GM21529 (cell line): Measurements from ENCODE around the gene NIPAL3.
"Not testable (repeated sequence)": the region's sequence is repeated elsewhere in the genome, so short reads cannot be mapped to it uniquely, and the experiment has no call there.

Experiments
- ATAC-seq: cut with Tn5 transposase; IDR thresholded peaks from one replicate; pipeline ENCODE4 v1.9.1; 2021; ENCODE audit not compliant: unreplicated experiment

Gene NIPAL3

DNA sequence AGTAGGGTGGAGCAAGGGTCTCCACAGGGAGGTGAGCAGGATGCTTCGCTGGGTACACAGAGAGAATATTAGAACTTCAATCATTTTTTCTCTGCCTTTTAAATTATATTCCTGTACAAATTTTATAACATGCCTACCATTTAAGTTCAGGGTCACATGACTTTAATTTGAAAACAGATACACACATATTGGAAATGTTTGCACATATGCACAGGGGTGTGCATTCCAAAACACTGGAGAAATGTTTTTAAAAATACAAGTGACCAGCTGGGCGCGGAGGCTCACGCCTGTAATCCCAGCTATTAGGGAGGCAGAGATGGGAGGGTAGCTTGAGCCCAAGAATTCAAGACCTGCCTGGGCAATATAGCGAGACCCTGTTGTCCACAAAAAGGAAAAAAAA lies 39.7 kb downstream of the NIPAL3 start:
- no peak for ATAC-seq

DNA sequence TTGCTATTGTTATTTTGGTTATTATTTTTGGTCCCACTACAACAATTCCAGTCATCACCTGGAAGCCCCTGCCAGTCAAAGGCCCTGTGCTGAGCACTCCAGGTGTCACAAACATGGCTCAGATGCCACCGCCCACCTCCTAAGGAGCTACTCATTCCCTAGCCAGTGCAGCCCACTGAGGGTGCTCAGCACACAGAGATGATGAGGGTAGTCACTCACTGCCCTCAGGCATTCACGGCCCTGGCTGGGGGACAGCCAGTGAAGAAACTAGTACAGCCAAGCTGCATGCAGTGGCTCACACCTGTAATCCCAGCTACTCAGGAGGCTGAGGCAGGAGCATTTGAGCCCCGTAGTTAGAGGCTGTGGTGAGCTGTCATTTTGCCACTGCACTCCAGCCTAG lies 42.3 kb downstream of the NIPAL3 start:
- no peak for ATAC-seq

DNA sequence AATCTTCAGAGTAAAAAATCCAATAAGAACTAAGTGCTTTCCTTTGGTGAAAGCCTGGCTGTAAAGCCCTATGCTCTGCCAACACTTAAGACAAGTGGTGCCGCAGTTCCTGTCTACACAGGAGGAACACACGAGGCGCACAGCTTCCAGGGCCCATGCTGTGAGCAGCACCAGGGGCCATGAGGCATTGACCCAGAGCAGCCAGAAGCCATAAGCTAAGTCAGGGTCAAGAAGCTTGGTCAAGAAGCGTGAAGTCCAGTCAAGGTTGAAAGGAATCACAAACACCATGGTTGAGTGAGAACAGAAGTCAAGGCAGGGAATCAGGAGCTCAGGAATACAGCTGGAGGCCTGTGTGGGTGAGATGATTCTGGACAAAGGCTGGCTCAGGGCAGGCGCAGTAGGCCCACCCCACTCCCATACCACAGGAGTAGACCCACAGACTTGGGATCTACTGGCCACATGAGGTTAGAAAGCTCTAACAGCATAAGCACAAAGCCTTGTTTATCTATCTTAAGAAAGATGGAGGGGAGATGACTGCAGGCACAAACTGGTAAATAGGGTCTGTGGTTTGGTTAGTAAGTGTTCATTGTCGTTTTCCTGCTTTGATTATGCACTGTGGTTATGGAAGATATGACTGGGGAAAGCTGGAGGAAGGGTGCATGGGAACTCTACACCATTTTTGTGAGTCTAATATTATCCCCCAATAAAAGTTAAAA lies 44.1 kb downstream of the NIPAL3 start:
- no peak for ATAC-seq

DNA sequence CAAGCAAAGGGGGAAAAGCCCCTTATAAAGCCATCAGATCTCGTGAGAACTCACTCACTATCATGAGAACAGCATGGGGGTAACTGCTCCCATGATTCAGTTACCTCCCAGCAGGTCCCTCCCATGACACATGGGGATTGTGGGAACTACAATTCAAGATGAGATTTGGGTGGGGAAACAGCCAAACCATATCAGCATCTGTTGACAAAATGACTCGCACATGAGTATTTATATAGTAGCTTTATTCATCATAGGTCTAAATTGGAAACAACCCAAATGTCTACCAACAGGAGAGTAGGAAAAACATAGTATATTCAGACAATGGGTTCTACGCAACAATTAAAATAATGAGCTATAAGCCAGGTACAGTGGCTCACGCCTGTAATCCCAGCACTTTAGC lies 46.5 kb downstream of the NIPAL3 start:
- ATAC-seq, result not testable (repeated sequence)

DNA sequence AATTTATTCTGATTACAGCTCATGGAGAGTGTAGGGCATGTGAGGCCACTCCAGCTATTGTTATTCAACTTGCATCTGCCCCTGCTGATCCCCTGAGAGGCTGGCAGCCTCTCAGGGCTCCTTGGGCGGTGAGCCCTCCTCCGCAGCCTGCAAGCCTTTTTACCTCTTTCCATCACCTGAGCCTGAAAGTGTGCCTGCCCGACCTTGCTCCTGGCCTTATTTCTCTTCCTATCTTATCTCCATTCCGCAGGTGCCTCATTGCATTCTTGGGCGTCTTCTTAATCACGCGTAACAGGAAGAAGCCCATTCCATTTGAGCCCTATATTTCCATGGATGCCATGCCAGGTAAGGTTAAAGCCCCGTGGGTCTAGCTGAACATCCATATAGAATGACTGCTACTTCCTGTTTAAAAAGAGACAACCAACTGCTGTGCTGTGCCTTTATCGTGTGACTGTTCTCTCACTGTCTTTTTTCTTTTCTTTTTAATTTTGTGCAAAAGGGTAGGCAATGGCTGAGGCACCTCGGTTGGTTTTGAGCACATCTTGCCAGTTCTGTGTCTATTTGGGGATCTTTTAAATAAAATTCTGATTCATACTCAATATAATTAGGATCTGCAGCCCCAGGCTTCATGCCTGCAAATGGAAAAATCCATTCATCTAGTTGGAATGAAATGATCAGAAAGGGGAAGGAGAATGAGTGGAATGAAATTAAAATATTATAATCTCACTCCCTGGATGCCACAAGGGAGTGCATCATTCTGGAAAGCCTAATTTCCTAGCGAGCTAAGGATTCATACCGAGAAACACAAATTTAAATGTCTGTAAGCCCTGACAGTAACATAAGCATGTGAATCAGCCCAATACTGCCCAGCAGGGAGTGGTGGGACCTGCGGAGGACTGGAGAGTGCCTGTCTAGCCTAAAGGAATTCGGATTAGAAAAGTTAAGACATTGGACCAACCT lies 48.5 kb downstream of the NIPAL3 start:
- no peak for ATAC-seq

DNA sequence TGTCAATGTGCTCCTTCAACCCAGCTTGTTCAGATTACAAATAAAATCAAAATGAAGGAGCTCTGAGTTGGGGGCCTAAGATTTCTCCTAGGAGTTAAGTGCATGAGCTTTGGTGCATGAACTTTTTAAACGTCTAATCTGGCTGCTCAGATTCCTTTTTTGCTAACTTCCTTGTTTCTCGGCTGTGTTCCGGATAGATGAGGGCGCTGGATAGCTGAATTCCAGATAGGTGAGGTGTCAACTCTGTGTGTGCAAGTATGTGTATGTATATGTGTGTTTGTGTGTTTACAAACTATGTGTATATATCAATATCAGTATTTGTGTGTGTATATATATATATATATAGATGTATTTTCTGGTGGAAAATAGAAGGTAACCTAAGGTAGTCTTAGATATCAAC lies 49.5 kb downstream of the NIPAL3 start:
- ATAC-seq, result no peak

DNA sequence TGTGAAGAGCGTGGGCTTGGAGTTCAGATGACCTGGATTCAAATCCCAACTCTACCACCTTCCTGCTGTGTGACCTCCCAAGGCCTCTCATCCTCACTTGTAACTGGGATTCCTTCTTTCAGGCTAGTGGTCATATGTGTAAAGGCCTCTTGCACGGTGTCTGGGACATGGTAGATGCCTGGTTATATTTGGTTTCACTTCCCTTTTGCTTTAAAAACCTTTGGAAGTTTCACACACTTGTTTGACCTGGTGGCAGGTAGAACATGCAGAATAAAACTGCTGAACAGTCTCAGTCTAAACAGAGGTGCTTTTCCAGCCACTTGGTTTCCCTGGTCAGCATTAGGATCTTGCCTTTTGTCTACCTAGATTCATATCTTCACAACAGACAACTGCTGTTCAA lies 50.0 kb downstream of the NIPAL3 start:
- ATAC-seq, result no peak

DNA sequence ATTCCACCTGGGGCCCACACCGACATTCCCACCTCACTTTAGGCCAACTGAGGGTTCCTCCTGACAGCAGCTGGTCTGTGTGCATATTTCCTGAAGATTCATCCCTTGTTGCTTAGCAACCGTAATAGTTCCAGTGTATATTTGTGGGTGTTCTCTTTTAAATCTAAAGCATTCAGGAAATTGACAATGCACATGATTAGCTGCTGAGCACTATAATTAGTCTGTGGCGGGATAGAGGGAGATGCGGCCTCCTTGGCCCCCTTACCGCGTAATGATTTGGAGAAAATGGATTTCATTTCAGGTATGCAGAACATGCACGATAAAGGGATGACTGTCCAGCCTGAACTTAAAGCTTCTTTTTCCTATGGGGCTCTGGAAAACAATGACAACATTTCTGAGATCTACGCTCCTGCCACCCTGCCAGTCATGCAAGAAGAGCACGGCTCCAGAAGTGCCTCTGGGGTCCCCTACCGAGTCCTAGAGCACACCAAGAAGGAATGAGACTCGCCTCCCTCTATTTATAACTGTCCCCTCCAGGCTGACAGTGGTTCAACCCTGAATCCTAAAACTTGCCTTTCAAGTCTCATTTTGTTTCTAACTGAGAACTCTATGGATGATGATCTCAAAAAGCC lies 53.2 kb downstream of the NIPAL3 start:
- no peak for ATAC-seq

DNA sequence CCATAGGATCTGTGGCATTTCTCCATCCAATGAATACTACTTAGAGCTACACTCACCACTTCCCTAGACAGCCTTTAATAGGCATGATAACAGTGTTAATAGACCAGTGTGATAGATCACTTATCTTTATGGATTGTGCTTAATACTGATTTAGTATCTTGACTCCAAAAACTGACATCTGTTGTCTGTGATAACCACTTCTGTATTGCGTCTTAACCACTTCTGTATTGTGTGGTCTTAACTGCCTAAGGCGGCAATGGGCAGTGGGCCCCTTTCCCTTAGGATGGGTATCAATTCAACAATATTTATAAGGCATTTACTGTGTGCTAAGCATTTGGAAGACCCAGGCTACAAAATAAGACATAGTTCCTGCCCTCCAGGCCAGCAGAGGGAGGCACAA lies 55.0 kb downstream of the NIPAL3 start:
- ATAC-seq, result no peak

DNA sequence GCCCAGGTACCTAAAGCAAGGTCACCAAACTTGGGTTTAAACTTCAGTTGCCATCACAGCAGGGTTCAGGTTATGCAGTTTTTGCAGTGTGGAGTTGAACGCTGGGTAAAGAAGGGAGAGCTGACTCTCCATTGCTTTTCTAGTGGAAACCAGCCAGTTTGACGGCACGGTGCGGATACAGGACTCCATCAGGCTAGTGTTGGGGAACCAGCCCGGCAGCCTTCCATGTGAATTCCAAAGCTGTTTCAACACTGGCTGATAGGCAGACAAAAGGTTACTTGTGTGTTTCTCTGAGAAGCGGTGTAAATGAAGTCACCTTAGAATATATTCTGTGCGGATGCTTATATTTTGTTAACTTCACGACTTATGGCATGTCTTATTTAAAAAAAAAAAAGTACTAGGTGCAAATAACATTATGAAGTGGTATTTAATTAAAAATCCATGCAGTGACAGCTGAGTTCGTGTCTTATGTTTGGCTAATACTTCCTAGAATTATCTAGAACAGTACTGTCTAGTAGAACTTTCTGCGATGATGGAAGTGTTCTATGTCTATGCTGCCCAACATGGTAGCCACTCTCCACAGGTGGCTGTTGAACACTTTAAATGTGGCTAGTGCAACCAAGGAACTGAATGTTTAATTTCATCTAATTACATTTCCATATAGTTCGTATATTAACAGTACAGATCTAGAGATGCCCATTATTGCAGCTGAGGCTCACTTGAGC lies 57.1 kb downstream of the NIPAL3 start:
- ATAC-seq, result no peak

DNA sequence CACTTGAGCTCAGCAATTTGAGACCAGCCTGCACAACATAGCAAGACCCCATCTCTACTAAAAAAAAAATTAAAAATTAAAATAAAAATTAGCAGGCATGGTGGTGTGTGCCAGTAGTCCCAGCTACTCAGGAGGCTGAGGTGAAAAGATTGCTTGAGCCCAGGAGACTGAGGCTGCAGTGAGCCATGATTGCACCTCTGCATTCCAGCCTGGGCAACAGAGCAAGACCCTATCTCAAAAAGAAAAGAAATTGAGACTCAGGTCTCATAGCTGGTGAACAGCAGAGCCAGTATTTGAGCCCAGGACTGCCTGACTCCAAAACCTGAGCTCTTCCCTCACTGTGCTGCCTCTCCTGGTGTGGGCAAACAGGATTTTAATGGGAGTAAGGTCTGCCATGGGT lies 58.6 kb downstream of the NIPAL3 start:
- no peak for ATAC-seq

DNA sequence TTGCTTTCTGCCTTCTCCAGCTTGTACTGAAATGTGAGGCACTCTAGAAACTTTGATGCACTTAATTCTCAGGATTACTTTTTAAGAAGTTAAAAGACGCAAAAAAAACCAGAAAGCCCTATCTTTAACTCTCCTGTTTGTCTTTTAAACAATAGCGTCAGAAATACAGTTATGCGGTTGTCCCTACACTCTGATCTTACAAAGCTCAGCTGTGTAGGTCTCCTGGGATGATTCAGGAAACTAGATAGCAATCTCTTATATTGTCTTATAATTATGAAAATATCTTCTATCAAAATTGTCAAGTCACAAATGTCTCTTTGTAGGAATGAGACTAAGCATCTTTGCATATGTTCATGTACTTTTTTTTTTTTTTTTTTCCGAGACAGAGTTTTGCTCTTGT lies 60.1 kb downstream of the NIPAL3 start:
- no peak for ATAC-seq

DNA sequence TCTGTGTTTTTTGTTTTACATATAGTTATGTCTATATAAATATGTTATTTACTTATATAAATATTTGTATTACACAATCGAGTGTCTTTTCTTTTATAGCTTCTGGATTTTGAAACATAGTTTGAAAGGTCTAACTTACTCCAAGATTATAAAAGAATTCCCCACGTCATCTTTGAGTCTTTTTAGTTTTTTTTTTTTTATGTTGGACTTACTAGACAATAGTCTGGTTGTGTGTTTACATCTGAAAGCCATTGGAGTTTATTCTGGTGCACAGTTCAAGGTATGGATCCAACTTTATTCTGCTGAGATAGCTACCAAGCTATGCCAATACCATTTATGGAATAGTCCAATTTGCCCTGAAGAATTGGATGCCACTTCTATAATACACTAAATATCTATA lies 61.0 kb downstream of the NIPAL3 start:
- ATAC-seq, result no peak

DNA sequence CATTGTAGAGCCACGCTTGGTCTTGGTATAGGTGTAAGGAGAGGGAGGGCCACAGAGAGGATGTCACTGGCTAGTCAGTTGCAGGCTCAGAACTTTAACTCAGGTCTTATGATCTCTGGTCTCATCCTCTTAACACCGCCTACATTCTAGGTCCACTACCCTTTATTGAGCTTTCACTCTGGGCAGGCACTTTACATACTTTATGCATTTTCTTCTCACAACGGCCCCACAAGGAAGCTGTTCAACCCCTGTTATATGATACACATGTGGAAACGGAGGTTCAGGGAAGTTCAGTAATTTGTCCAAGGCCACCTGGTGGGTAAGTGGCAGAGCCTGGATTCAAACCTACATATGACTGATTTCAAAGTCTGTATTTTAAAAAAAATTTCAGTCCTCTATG lies 61.7 kb downstream of the NIPAL3 start:
- ATAC-seq, result no peak

DNA sequence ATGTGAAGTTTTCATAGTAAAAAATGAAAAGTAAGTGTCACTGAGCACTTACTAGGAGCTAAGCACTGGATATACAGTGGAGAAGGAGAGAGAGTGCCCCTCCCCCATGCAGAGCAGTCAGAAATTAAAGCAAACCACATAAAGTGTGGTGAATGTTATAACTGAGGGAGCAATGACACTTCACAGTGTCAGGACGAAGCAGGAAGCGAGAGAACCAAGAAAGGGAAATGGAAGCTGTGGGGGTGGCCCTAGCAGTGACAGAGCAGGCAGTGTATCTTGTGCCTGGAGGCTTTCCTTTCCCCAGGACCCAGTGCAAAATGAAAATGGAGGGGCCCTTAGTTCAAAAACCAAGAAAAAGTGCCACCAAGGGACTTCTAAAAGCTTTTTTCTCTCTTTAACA lies 65.5 kb downstream of the NIPAL3 start:
- ATAC-seq, result peak; percentile 84

DNA sequence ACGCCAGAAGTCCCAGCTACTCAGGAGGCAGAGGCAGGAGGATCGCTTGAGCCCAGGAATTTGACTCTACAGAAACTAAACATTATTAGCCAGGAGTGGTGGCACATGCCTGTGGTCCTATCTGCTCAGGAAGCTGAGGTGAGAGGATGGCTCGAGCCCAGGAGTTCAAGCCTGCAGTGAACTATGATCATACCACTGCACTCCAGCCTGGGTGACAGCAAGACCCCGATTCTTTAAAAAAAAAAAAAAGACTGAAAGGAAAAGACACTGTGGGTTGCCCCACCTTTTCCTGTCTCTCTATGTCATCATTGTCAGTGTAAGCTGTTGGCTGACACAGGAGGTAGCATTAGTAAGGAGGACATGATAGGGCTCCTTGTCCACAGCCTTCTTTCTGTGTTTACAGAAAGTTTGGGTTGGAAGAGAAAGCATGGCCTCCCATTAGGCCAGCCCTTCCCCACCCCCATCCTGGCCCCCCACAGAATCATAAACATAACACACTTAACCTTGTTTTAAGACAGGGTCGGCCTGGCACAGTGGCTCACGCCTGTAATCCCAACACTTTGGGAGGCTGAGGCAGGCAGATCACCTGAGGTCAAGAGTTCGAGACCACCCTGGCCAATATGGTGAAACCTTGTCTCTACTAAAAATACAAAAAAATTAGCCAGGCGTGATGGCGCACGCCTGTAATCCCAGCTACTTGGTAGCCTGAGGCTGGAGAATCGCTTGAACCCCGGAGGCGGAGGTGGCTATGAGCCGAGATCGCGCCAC lies 66.4 kb downstream of the NIPAL3 start:
- ATAC-seq, result no peak

DNA sequence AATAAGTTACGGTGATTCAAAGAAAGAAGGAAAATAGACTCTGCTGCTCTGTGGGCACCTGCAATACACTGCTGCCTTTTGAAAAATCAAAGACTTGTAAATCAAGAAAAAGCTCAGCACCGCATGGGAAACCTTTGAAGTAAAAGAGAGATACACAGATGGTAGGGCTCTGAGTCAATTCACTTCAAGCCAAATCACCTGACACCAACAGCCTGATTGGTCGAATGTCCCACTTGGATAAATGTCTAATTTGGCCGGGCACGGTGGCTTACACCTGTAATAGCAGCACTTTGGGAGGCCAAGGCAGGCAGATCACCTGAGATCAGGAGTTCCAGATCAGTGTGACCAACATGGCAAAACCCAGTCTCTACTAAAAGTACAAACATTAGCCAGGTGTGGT lies 67.8 kb downstream of the NIPAL3 start:
- no peak for ATAC-seq

DNA sequence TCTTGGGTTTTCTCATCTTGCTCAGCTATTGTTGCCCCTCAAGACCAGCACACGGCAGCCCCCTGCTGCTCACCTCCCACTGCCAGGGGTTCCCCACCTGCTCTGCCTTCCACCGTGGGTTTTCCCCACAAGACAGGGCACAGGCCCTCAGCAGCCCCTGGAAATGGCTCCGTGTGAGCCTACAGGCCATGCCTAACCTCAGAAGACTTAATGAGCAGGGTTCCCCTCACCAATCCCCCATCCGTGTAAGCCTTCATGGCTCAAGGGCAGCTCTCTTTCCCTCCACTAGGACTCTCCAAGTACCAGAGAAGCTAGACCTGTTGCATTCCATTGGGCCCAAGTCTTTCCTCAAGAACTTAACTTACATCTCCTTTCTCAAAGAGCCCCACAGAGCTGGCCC lies 68.6 kb downstream of the NIPAL3 start:
- no peak for ATAC-seq

DNA sequence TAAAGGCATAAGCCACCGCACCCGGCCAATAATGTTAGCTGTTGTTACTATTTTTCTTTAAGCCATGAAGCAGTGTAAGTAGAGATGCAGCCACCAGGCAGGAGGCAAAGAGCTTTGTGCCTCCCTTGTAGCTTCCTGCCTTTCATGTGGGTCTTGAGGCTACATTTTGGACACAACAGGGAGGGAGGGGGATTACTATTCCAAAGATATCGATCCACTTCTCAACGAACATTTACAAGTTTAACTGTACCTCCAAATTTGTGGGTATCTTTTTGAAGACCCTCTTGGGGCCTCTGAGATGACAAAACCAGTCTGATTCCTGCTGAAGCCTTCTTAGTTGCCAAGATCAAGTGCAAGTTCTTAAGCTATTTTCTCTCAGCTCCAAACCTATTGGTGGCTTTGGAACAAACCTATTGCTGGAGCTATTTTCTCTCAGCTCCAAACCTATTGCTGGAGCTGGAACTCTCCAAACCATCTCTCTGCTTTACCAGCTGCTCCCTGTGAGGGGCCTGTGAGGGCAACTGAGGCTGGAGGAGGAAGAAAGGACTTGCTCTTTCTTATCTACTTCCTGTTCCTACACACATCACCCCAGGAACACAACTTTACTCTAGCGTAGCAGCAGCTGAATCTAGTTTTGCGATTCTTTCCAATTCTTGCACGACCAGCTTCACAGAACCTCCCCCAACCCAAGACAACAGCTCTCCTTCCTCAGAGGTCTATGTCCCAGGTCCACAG lies 70.9 kb downstream of the NIPAL3 start:
- ATAC-seq, result no peak

DNA sequence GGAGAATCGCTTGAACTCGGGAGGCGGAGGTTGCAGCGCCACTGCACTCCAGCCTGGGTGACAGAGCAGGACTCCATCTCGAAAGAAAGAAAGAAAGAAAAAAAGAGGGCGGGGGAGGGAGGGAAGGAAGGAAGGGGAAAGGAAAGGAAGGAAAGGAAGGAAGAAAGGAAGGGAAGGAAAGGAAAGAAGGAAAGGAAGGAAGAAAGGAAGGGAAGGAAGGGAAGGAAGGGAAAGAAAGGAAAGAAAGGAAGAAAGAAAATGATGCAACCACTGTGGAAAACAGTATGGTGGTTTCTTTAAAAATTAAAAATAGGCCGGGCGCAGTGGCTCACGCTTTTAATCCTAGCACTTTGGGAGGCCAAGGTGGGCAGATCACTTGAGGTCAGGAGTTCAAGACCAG lies 71.9 kb downstream of the NIPAL3 start:
- no peak for ATAC-seq
